HG03439 (cell line): ENCODE measurements around the gene ZBTB7B.

ENCODE experiments used
- ATAC-seq: cut with Tn5 transposase; IDR thresholded peaks from one replicate; pipeline ENCODE4 v1.9.1; 2021; ENCODE audit warnings: mild to moderate bottlenecking, moderate library complexity; ENCODE audit not compliant: unreplicated experiment

Gene ZBTB7B

GRCh38 chr1:155015527-155016230, 13.1 kb downstream of the ZBTB7B start:
- no peak for ATAC-seq

DNA sequence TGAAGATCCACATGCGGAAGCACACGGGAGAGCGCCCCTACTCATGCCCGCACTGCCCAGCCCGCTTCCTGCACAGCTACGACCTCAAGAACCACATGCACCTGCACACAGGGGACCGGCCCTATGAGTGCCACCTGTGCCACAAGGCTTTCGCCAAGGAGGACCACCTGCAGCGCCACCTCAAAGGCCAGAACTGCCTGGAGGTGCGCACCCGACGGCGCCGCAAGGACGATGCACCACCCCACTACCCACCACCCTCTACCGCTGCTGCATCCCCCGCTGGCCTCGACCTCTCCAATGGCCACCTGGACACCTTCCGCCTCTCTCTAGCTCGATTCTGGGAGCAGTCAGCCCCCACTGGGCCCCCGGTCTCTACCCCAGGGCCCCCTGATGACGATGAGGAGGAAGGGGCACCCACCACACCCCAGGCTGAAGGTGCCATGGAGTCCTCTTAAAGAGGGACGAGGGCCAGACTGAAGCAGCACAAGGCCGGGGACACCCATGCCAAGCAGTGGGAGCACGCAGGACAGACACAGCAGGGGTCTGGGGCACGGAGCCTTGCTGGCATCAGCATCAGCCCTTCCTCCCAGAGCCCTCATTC, 13.7 kb downstream of the ZBTB7B start:
- no peak for ATAC-seq

- ATAC-seq, result peak; percentile 65
Measured at GRCh38 chr1:155017041-155017945, 14.7 kb downstream of the ZBTB7B start.

DNA sequence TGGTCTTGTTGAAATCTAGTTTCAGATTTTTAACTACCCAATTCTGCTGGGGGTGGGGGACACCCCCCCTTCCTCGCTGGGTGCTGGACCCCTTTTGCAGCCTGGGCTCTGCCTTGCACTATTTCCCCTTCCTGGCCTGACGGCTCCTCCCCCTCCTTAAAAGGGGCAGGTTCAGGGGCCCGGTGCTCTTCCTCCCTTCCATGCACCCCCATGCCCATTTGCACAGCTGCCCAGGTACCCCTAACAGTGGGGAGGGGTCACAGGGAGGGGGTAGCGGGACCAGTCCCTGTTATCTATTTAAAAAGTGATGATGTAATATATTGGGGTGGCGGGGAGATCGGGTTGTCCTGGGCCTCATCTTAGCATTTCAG, 15.3 kb downstream of the ZBTB7B start:
- no peak for ATAC-seq

DNA sequence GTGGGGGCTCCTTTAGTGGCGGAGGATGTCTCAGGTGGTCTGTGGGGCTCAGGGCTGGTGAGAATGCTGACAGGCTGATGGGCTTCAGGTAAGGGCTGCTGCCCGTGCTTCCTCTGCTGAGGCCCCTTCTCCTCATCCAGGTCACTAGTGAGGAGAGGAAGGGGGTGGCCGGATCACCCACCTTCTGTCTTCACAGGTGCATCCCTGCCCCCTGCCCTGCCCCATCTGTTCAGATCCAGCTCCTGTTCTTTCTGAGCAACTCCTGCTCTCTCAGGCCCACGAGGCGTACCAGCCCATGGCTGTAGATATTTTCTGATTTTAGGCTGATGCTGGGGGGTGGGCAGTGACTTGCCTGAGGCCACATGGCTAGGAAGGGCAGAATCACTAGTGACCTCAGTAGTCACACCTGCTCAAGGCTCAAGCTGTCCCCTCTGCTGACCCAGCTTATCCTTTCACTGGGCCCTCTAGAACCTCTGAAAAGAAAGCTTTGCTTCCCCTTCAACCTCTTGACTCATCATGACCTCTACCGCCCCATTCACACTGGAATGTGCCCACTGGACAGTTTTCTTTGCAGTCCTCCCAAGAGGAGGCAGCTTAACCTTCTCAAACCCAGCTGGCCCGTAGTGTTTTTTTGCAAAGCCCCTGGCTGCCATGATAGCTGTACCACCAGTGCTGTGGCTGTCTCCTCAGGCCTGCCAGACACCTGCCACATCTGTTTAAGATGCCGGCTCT, 16.2 kb downstream of the ZBTB7B start:
- ATAC-seq, result no peak

DNA sequence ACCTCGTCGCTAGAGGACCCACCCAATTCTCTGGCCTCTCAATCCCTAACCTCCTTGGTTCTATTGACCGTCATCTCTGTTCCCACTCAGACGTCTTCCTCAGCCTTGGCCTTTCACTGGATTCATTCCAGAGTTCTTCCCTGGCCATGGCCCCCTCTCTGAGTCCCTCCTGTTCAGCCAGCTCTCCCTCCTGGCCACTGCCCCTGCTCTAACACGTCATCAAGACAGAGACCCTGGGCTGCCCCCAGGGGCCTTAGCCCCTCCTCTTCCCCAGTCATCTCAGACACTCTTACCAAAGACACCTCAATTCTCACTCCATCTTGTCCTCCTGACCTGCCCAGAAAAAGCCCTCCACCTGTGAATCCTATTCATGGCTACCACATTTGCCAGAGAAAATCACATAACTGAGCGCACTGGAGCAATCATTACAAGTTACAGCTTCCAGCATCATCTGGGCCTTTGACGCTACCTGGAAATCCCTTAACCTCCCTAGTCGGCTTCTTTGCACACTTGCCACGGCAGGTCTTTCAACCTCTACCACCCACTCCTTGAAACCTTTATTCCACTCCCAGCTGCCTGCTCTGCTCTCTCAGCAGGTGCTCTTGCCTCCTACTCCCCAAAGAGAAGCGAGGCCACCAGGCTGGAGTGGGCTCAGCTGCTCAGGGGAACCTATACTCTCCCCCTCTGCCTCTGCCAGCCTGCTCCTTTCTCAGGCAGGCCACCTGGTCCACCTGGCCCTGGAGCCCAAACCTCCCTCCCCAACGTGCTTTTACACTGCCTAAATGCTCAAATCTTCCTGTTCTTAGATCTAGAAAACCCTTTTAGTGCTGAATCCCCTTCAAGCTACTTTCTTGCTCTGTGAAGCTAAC, 17.0 kb downstream of the ZBTB7B start:
- ATAC-seq, result no peak

DNA sequence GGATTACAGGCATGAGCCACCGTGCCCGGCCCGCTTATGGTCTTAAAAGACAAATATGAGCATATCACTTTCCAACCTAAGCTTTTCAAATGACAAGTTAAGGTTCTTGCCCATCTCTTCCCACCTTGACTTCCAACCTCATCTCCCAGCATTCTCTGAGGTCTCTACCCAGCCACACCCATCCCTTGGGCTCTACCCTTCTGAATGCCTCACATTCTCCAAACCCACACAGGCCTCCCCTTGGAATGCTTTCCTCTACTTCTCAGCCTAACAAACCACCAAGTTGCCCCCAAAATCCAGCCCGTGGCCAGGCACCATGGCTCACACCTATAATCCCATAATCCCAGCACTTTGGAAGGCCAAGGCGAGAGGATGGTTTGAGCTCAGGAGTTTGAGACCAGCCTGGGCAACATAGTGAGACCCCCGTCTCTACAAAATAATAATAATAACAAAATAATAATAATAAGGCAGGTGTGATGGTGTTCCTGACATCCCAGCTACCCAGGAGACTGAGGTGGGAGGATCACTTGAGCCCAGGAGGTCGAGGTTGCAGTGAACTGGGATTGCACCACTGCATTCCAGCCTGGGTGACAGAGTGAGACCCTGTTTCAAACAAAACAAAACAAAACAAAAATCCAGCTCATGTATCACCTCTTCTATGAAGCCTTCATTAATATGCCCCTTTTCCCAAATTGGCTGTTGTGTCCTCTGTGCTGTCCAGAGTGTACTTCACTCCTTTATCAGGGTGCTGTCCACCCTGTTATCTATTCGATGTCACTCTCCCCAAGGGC, 19.7 kb downstream of the ZBTB7B start:
- ATAC-seq, result no peak

GRCh38 chr1:155022927-155023236, 20.3 kb downstream of the ZBTB7B start:
- ATAC-seq, result no peak

- no peak for ATAC-seq
Measured at GRCh38 chr1:155023627-155024026, 21.0 kb downstream of the ZBTB7B start.

GRCh38 chr1:155024315-155024714, 21.7 kb downstream of the ZBTB7B start:
- no peak for ATAC-seq

- ATAC-seq, result no peak
Measured at GRCh38 chr1:155026154-155026553, 23.6 kb downstream of the ZBTB7B start.

GRCh38 chr1:155026588-155026987, 24.0 kb downstream of the ZBTB7B start:
- no peak for ATAC-seq

- no peak for ATAC-seq
Measured at GRCh38 chr1:155029513-155030242, 27.1 kb downstream of the ZBTB7B start.

DNA sequence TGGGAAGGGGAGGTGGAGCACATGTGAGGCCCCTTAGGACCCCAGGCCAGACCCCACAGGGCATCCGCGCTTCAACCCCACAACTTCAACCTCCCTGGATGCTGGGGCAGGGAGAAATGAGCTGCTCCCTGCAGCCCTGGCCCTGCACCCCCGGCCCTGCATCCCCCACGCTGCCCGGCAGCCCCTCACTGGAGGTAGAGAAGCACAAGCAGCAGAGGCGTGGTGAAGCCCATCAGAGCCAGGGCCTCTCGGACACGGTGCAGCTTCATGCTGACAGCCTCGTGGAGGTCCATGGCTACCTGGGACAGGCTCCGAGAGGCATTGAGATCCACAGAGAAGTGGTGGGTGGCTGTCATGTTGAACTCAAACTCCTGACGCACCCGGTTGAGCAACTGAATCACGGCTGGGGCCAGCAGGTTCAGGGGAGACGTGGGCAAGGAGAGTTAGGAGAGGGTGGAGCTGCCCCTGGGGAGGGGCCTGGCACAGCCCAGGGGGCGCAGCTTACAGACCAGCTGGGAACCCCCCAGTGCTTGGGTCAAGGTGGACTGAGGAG, 27.7 kb downstream of the ZBTB7B start:
- no peak for ATAC-seq

DNA sequence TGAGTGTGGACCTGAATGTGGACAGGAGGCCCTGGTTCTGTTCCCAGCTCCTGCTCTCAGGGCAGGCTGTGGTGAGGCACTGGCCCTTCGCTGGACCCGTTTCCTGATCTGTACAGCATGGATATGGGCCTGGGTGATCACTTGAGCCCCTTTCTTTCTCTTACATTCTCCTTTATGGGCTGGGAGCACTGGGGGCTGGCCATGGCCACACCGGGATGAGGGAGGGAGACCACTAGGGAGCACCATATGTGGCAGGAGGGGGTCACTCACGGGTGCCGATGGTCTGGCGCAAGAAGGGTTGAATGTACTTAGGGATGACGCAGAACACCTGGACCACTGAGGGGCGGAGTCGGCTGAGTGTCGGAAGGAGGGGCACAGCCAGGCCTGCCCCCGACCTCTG, 28.3 kb downstream of the ZBTB7B start:
- ATAC-seq, result no peak

DNA sequence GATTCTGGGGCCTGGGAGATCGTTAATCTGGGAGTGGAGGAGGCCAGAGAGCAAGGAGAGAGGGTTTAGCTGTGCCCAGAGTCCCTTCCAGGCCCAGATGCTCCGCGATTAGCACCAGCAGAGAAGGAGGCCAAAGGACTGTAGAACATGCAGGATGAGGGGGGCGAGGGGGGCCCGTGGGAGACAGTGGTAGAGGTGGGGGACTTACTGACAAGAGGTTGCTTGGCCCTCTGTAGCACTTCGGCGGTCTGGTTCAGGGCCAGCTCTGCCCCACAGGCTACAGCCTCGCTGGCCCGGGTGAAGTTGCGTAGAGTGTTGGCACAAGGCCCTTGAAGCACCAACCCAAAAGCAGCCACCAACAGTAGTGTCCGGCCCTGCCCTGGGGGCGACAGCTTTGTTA, 30.3 kb downstream of the ZBTB7B start:
- ATAC-seq, result no peak

DNA sequence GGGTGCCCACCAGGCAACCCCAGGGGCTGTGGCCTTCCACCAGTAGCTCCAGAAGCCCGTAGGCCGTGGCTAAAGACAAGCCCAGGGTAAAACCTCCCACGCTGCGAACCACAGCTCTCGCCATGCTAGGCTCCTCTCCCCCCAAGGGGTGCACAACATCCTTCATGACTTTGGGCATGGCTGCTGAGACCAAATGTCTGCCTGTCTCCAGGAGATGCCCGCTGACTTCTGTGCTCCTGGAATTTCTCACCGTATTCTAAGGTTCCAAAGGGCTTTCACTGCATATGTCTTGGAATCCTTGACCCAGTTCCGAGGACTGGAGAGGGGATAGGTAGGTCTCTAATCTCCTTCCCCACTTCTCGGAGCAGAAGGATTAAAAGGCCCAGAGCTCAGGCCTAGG, 30.9 kb downstream of the ZBTB7B start, which contains the start of the genes DCST1 and DCST2:
TSS of gene DCST1 (plus strand) at position 301 of the 400 bp plus-strand sequence. CDS start 213 bp downstream, outside the sequence.
TSS of gene DCST2 (minus strand) at position 258 of the 400 bp plus-strand sequence. CDS start at position 178, 80 bp downstream.
- no peak for ATAC-seq
